Right hindlimb (tissue), 1 donor: ENCODE results near the gene C9orf153.
"Not testable (repeated sequence)": the region's sequence is repeated elsewhere in the genome, so short reads cannot be mapped to it uniquely, and the experiment has no call there.

Experiments used
- DNase-seq: peaks from one replicate; pipeline ENCODE4 v3.0.0-alpha.2; 2018

Gene C9orf153

DNA sequence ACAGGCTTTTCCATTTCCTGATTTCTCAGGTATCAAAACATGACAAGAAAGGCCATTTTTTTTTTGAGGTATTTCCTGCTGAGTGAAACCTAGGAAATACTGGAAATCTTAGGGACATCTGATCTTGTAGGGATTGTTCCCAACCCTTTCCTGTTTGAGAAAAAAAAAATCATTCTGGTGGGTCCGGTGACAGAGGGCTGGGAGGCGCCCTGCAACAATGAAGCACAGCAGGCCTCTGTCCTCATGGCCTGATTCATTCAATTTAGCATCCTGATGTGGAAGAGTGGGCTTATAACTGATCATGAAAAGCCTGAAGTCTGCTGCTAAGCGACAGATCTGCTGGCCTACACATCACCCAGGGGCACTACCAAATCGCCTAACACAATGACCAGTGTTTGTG, 3.0 kb upstream of the C9orf153 start:
- no peak for DNase-seq

GRCh38 chr9:86257391-86257790, 2.1 kb downstream of the C9orf153 start:
- no peak for DNase-seq

DNA sequence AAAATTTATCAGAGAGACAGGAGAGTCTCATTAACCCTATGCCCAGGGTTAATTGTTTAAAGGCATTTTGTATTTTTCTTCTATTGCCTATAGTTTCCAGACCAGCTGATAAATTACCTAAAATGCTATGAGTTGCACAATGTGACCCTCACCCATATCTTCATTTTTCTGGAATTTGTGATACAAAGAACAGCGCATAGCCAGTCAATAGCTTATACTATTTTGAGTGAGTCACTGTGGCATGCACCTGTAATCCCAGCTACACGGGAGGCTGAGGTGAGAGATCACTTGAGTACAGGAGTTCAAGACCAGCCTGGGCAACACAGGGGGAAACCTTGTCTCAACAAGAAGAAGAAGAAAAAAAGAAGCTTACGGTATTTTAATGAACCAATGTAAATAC, 2.8 kb downstream of the C9orf153 start:
- no peak for DNase-seq

DNA sequence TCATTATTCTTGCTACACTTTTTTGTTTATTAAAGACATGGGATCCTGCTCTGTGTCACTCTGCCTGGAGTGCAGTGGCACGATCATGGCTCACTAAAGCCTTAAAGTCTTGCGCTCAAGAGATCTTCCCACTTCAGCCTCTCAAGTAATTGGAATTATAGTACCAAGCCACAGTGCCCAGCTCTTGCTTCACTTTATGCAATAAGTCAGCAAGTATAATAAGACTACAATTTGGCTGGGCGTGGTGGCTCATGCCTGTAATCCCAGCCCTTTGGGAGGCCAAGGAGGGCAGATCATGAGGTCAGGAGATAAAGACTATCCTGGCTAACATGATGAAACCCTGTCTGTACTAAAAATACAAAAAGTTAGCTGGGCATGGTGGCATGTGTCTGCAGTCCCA, 5.9 kb downstream of the C9orf153 start:
- no peak for DNase-seq

DNA sequence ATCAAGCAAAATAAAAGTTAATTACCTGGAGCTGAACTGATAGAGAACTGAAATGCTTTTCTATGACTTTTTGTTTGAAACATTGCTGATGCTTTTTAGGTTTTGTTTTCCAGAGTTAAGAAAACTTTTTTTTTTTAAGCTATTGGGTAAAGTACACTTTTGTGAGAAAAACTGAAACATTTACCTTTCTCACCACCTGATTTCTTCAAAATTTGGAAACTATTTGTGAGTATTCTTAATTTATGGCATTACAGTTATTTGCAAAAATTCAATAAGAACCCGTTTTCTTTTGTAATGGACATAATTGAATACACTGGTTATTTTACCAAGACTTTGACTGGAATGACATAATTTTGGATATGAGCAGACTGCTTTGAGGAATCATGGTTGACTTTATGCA, 6.6 kb downstream of the C9orf153 start:
- no peak for DNase-seq

DNA sequence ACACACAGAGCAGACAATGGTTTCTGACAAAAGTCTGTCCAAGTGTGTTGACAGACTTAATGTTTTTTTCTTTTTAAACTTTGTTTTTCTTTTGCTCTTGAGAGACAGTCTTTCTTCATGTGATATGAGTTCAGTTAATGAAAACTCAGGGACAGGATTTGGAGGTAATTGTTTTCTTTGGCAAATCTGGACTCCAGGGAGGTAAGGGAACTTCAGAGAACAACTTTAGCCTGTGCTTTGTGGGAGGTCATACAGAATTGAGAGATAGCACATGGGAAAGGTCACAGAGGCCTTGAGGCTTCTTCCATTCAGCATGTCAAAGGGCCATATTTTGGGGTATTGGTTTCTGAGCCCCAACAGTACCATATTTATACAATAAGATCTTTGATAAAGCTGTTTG, 9.3 kb downstream of the C9orf153 start:
- no peak for DNase-seq

DNA sequence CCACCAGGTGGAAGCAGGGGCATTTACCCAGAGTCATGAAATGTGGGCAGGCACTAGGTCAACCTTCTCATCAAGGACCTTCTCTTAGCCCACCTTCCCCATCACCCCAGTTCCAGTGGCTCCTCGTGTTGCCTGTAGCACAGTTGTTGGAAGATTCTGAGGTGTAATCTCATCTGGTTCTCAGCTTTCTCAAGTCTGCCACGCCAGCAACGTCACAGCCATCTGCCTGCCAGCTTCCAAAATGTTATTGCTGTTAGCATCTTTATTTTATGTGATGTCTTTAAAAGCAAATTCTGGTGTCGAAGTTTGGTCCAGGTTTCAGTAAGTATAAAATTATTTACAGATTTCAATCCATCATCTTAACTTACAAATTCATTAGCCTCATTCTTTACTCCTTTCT, 10.7 kb downstream of the C9orf153 start:
- no peak for DNase-seq

GRCh38 chr9:86246752-86247161, 12.7 kb downstream of the C9orf153 start:
- DNase-seq = no peak

DNA sequence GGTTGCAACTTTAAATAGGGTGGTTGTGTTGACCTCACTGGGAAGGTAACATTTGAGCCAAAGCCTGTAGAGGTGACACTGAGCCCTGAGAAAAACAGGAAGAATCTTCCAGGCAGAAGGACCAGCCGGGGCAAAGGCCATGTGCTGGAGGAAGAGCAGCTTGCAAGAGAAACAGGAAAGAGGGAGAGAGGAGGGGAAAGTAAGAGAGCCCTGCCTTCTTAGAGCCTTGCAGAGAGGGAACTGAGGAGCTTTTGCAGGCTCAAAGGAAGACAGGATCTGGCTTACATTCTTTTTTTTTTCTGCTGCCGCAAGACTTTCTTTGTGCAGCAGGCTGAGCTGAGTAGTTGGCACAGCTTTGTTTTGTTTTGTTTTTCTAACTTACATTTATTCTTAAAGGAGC, 17.4 kb downstream of the C9orf153 start:
- no peak for DNase-seq

DNA sequence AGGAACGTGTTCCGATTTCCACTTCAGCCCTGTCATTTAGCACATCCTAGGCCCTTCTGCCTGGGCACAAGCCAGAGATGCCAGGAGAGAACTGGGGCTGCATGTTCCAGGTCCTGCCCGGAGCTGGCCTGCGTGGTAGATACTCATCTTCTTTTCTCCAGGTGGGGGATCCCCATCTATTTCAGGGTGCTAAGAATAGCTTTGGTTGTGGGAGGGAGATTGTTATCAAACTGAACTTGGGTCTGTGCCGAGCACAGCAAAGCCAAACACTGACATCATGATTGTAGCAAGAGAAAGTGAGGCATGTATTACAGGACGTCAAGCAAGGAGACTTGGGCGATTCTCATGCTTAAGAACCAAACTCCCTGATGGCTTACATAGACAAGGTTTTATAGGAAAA, 18.2 kb downstream of the C9orf153 start:
- no peak for DNase-seq

DNA sequence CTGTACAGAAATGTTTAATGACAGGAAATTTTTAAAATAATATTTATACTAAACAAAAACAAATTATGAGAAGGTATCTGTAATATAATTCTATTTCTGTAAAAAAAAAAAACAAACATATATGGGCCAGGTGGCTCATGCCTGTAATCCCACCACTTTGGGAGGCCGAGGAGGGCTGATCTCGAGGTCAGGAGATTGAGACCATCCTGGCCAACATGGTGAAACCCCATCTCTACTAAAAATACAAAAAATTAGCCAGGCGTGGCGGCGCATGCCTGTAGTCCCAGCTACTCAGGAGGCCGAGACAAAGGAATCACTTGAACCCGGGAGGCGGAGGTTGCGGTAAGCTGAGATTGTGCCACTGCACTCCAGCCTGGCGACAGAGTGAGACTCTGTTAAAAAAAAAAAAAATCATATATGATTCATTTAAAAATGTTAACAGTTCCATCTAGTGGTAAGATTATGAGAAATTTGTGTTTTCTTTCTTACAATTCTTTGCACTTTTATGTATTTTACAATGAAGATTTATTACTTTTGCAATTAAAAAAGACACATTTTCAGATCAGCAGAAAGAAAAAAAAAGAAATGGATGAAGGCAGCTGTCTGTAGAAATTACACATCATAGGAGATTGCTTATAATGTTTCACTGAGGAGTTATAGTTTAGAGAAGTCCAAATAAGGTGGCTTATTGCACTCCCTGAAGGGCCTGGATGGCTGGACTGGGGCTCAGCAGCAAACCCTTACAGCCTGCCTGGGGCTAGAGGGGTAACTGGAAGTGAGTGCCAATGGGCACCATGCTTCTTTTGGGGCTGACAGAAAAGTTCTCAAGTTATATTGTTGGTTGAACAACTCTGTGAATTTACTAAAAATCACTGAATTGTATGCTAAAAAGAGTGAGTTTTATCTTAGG, 20.3 kb downstream of the C9orf153 start:
- DNase-seq = no peak

DNA sequence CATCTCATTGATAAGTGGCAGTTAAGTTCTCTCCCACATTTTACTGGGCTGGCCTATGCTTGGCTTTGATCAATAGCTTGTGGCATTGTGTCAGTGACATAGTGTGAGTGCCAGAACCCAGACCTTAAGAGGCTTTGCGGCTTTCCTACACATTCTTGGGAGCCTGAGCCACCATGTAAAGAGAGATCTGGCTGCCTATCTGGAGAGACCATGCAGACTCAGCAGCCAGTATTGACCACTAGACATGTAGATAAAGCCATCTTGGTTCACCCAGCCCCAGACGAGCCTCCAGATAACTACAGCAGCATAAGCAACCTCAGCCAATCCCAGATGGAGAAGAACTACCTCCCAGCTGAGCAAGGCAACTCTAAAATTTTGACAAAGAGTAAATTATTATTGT, 28.6 kb downstream of the C9orf153 start:
- DNase-seq = no peak

DNA sequence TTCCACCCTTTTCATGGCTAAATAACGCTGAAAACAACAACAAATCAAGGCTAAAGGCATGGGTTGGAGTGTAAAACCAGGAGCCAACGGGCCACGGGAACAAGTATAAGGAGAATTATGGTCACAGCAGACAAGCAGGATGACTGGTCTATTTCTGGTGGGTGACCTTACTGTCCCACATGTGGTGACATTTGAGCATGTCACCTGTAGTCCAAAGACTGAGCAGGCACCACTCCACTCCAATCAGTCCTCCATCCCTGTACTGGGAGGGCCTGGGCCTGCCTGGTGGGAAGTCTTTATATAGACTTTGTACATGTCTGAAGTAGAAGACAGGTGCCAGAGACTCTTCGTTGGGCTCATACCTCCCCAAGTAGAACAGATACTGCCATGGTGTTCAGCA, 36.8 kb downstream of the C9orf153 start:
- no peak for DNase-seq

DNA sequence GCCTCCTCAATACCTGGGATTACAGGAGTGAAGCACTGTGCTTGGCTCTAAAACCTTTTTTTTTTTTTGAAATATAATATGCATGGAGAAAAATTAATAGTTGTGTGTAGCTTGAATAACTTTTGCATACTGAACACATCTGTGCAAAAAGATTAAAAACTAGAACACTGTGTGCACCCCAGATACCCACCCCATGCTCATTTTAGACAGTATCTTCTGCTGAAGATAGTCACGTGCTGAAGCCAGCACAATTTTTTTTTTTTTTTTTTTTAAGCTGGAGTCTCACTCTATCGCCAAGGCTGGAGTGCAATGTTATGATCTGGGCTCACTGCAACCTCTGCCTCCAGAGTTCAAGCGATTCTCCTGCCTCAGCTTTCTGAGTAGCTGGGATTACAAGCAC, 39.9 kb downstream of the C9orf153 start:
- no peak for DNase-seq

DNA sequence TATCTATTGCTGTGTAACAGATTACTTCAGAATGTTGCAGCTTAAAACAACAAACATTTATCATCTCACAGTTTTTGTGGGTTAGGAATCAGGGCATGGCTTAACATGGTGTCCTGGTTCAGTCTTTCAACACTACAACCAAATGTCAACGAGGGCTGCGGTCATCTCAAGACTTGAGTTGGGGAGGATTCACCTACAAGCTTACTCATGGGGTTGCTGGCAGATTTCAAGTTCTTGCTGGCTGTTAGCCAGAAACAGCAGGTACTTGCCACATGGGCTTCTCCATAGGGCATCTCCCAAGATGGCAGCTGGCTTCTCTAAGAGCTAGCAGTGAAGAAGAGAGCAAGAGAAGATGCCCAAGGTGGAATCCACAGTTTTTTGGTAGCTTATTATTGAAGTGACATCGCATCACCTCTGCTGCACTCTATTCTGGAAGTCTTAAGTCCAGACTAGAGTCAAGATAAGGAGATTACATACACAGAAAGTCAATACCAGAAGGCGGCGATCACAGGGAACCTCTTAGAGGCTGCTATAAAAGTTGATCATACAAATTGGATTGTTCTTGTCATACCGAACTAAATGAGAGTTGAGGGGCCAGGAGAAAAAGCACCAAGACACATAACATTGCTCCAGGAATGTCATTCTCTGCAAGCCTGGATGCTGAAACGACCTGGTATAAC, 42.2 kb downstream of the C9orf153 start:
- DNase-seq = no peak

DNA sequence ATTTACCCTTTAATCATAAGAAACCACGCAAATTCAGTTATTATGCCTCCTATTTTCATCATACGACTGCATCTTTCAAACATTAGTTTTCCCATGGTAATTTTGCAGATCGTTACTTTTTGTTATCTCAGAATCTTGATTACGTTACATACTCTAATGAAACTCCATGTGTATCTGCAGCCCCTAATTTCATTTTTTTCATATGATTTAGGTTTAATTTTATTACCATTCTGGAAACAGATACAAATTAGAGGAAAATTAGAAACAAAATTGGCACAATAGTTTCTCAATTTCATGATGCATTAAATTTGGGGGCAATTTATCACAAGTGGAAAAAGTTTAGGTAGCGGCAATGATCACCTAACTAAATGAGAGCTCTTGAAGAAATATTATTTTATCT, 52.3 kb downstream of the C9orf153 start:
- no peak for DNase-seq

- DNase-seq = no peak
Measured at GRCh38 chr9:86202338-86202882, 57.0 kb downstream of the C9orf153 start.

GRCh38 chr9:86201474-86202337, 57.8 kb downstream of the C9orf153 start:
- no peak for DNase-seq

DNA sequence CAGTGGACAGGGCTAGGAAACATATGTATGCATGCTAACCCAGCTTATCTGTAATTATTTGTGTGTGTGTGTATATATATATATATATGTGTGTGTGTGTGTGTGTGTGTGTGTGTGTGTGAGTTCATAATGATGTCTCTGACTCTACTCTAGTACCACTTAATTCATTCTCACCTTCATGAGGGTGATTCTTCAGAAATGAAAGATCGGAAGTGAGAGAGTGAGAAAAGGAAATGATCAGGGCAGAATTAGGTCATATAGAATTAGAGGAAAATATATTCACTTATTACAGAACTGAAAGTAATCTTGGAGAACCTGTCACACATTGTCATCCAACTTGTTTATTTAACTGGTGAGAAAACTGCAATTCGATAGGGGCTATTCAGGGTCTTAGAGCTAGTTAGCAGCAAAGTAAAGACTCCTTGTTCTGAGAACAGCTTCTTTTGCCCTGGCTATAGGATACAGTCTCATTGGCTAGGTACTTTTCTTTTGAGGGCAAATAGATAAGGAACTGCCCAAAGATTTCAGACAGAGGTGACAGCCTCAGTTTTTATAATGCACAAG, 58.8 kb downstream of the C9orf153 start:
- no peak for DNase-seq

DNA sequence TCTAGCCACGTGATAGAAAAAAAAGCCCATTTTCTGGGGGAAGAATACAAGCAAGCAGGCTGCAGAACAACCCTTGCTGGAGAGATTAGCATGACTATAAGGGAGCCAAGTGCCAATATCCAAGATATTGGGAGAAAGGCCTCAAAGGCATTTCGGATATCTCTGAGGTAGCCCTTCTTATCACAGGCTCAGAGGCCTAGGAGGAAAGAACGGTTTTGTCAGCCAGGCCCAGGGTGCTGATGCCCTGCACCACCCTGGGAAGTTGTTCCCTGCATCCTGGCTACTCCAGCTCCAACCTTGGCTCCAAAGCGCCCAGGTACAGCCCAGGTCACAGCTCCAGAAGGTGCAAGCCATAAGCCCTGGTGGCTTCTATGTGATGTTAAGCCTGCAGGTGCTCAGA, 66.4 kb downstream of the C9orf153 start:
- no peak for DNase-seq

DNA sequence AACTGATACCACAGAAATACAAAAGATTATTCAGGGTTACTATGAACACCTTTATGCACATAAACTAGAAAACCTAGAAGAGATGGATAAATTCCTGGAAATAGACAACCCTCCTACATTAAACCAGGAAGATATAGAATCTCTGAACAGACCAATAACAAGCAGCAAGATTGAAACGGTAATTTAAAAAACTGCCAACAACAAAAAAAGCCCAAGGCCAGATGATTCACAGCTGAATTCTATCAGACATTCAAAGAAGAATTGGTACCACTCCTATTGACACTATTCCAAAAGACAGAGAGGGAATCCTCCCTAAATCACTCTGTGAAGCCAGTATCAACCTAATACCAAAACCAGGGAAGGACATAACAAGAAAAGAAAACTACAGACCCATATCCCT, 68.8 kb downstream of the C9orf153 start:
- DNase-seq = not testable (repeated sequence)

DNA sequence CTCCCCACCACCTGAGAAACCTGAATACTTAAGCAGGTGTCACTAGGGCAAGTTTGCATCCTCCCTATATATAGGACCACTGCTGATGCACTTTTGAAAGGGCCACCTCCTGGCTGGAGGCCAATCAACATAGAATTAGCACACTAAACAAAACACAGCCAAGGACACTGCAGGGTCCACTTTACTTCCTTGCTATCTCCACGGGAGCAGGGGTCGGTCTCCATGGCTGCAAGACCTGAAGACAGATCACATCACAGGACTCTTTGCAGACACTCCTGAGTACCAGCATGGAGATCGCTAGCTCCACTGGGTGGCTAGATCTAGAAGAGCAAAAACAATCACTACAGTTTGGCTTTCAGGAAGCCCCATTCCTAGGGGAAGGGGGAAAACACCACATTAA, 72.3 kb downstream of the C9orf153 start:
- DNase-seq = no peak

GRCh38 chr9:86186696-86187095, 72.8 kb downstream of the C9orf153 start:
- no peak for DNase-seq
